ENCODE results near the gene LRRC28.

GRCh38 chr15:99393641-99394040 is 142.4 kb downstream of the LRRC28 start:
- TF ChIP-seq CTCF (IDR thresholded peaks at IDR 0.05) (no peak), EZH2 (IDR thresholded peaks at IDR 0.05; ENCODE audit: borderline replicate concordance, insufficient read depth, low read depth, low read length, poor library complexity, severe bottlenecking) (no peak)
